IPS-20b (cell line): ENCODE data around the gene RTN3.

ENCODE experiments used
- H3K27ac ChIP-seq: one replicate; pipeline ENCODE4 v1.5.1; 2013; ENCODE audit warnings: low read length
- H3K27me3 ChIP-seq: 2 replicates; pipeline ENCODE4 v1.6.1; 2013; ENCODE audit warnings: mild to moderate bottlenecking, low read length, inconsistent platforms; ENCODE audit not compliant: insufficient read depth
- H3K36me3 ChIP-seq: 2 replicates; pipeline ENCODE4 v1.6.1; 2013; ENCODE audit warnings: low read depth, mild to moderate bottlenecking, inconsistent platforms, low read length, moderate library complexity; ENCODE audit not compliant: insufficient read depth
- H3K4me1 ChIP-seq: 2 replicates; pipeline ENCODE4 v1.6.1; 2013; ENCODE audit warnings: mild to moderate bottlenecking, control low read depth, inconsistent platforms, low read length, moderate library complexity; ENCODE audit not compliant: insufficient read depth
- H3K4me3 ChIP-seq: 2 replicates; pipeline ENCODE4 v1.5.1; 2013; ENCODE audit warnings: mild to moderate bottlenecking, low read length, inconsistent platforms
- H3K9ac ChIP-seq: 2 replicates; pipeline ENCODE4 v1.6.1; 2013; ENCODE audit warnings: low read depth, mild to moderate bottlenecking, inconsistent platforms, low read length, moderate library complexity
- H3K9me3 ChIP-seq: 2 replicates; pipeline ENCODE4 v1.6.1; 2013; ENCODE audit warnings: mild to moderate bottlenecking, low read depth, low read length, inconsistent platforms; ENCODE audit not compliant: insufficient read depth

RTN3 gene

DNA sequence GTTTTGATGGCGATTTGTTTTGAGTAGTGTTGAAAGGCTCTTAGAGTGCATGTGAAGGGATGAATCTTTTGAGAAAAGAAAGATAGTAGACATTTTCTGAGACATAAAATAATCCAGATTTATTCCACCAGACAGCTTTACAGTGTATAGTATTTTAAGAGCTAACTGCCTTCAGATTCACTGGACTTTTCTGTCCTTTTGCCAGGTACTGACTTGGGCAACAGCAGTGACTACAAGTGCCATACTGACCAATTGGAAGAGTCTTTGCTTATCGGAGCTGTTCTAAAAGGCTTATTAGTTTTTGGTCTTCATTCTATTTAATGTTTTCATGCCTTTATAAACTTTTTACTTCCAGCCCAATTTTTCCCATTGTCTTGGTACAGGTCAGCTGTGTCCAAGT is 32.5 kb downstream of the RTN3 start:
- Histone ChIP-seq H3K27me3 (no peaks in the 10 kb centered on the region), H3K4me3 (no peak overlapping the region), H3K4me1 (no peaks in the 10 kb centered on the region; the same call in 1 of the 2 replicates), H3K36me3 (peaks cover 13% of the 10 kb centered on the region; the same call in 1 of the 2 replicates), H3K9me3 (no peaks in the 10 kb centered on the region), H3K27ac (no peak overlapping the region), H3K9ac (no peak overlapping the region)

DNA sequence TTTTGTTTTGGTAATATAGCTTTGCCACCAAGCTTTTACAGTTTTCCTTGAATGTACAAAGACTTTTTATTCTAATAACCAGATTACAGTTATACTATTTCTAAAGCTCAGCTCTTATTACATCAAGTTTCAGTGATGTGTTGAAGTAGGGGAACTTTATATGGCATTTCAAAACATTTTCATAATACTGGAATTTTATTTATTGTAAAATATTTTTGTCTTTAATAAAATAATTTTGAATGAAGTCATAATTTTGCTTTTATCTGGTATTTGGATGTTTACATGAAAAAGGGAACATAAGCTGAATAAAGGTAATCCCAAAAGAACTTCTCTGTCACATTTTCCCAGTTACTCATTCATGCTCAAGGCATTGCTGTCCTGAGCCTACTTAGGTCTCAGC is 34.7 kb downstream of the RTN3 start:
- Histone ChIP-seq H3K4me3 (no peak overlapping the region), H3K9me3 (no peaks in the 10 kb centered on the region), H3K27ac (no peak overlapping the region), H3K27me3 (no peaks in the 10 kb centered on the region), H3K4me1 (no peaks in the 10 kb centered on the region; the same call in 1 of the 2 replicates), H3K36me3 (peaks cover 29% of the 10 kb centered on the region; the same call in 1 of the 2 replicates), H3K9ac (no peak overlapping the region)

DNA sequence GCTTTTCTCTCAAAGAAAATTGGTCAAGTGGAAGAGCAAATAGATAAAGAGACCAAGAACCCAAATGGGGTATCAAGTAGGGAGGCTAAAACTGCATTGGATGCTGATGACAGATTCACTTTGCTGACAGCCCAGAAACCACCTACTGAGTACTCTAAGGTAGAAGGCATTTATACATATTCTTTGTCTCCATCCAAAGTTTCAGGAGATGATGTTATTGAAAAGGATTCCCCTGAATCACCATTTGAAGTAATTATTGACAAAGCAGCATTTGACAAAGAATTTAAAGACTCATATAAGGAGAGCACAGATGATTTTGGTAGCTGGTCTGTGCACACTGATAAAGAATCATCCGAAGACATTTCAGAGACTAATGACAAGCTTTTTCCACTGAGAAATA is 37.7 kb downstream of the RTN3 start:
- no peaks in the 10 kb centered on the region; the same call in 1 of the 2 replicates for H3K4me1 ChIP-seq
- H3K27me3 ChIP-seq = no peaks in the 10 kb centered on the region
- H3K4me3 ChIP-seq = no peak overlapping the region
- no peaks in the 10 kb centered on the region for H3K9me3 ChIP-seq
- H3K36me3 ChIP-seq = peaks cover 29% of the 10 kb centered on the region; the same call in 1 of the 2 replicates
- no peak overlapping the region for H3K9ac ChIP-seq
- no peak overlapping the region for H3K27ac ChIP-seq

DNA sequence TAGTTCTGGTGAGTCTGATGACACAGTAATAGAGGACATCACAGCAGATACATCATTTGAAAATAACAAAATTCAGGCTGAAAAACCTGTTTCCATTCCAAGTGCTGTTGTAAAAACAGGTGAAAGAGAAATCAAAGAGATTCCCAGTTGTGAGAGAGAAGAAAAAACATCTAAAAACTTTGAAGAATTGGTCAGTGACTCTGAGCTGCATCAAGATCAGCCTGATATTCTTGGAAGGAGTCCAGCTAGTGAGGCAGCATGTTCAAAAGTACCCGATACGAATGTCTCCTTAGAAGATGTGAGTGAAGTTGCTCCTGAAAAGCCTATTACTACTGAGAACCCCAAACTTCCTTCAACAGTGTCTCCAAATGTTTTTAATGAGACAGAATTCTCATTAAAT is 38.7 kb downstream of the RTN3 start:
- no peak overlapping the region for H3K4me3 ChIP-seq
- no peaks in the 10 kb centered on the region for H3K9me3 ChIP-seq
- H3K4me1 ChIP-seq = no peaks in the 10 kb centered on the region; the same call in 1 of the 2 replicates
- no peak overlapping the region for H3K27ac ChIP-seq
- peaks cover 28% of the 10 kb centered on the region; the same call in 1 of the 2 replicates for H3K36me3 ChIP-seq
- H3K27me3 ChIP-seq = no peaks in the 10 kb centered on the region
- H3K9ac ChIP-seq = no peak overlapping the region

DNA sequence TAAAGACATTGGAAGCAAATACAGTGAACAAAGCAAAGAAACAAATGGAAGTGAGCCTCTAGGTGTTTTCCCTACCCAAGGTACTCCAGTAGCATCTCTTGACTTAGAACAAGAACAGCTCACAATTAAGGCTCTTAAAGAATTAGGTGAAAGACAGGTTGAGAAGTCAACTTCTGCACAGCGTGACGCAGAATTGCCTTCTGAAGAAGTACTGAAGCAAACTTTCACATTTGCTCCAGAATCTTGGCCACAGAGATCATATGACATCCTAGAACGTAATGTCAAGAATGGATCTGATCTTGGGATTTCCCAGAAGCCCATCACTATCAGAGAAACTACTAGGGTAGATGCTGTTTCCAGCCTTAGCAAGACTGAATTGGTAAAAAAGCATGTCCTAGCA is 39.3 kb downstream of the RTN3 start:
- Histone ChIP-seq H3K4me3 (no peak overlapping the region), H3K27ac (no peak overlapping the region), H3K27me3 (no peaks in the 10 kb centered on the region), H3K4me1 (no peaks in the 10 kb centered on the region; the same call in 1 of the 2 replicates), H3K36me3 (peaks cover 22% of the 10 kb centered on the region; the same call in 1 of the 2 replicates), H3K9me3 (no peaks in the 10 kb centered on the region), H3K9ac (no peak overlapping the region)

DNA sequence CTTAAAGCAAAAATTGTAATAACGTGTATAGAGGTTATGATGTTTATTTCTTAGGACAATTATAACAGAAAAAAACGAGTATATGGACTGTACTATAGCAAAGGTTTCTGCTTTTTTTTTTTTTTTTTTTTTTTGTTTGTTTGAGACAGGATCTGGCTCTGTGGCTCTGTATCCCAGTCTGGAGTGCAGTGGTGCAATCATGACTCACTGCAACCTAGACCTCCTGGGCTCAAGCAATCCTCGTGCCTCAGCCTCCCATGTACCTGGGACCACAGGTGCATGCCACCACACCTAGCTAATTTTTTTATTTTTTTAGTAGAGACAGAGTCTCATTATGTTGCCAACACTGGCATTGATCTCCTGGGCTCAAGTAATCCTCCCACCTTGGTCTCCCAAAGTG is 48.0 kb downstream of the RTN3 start:
- H3K4me3 ChIP-seq = no peak overlapping the region
- no peak overlapping the region for H3K27ac ChIP-seq
- no peaks in the 10 kb centered on the region for H3K27me3 ChIP-seq
- no peaks in the 10 kb centered on the region for H3K9me3 ChIP-seq
- no peak overlapping the region for H3K9ac ChIP-seq
- H3K36me3 ChIP-seq = no peaks in the 10 kb centered on the region
- no peaks in the 10 kb centered on the region; the same call in 1 of the 2 replicates for H3K4me1 ChIP-seq

DNA sequence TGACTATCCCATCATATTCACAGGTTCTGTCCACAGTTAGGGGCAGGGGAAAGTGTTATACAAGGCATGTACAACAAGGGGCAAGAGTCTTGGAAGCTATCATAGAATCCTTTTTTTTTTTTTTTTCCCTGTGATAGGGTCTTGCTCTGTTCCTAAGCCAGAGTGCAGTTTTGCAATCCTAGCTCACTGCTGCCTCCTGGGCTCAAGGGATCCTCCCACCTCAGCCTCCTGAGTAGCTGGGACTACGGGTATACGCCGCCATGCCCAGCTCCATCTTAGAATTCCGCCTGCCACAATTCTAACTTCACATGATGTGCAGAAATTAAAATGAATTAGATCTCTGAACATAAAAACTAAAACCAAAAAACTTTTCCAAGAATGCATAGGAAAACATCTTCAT is 55.6 kb downstream of the RTN3 start:
- H3K36me3 ChIP-seq = no peaks in the 10 kb centered on the region
- H3K4me3 ChIP-seq = no peak overlapping the region
- H3K27me3 ChIP-seq = no peaks in the 10 kb centered on the region
- H3K9me3 ChIP-seq = no peaks in the 10 kb centered on the region
- no peak overlapping the region for H3K9ac ChIP-seq
- no peaks in the 10 kb centered on the region for H3K4me1 ChIP-seq
- no peak overlapping the region for H3K27ac ChIP-seq

DNA sequence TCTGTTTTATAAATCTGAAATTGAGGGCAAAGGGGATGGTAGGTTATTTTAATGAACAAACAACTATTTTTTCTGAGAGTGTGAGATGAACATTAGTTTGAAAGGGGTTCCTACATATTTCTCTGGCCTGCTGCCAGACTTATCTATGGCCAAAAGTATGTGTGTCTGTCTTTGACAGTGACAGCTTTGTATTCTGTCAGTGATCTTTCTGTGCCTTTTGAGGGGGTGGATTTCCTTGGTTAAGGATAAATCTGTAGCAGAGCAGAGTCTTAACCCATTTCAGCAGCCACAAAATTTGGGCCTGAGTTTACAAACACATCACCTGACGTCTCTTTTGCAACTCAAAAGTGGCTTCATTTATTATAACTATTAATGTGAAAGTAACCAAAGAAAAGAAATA is 56.4 kb downstream of the RTN3 start:
- Histone ChIP-seq H3K9me3 (no peaks in the 10 kb centered on the region), H3K4me3 (no peak overlapping the region), H3K4me1 (no peaks in the 10 kb centered on the region), H3K9ac (no peak overlapping the region), H3K36me3 (no peaks in the 10 kb centered on the region), H3K27me3 (no peaks in the 10 kb centered on the region), H3K27ac (no peak overlapping the region)

DNA sequence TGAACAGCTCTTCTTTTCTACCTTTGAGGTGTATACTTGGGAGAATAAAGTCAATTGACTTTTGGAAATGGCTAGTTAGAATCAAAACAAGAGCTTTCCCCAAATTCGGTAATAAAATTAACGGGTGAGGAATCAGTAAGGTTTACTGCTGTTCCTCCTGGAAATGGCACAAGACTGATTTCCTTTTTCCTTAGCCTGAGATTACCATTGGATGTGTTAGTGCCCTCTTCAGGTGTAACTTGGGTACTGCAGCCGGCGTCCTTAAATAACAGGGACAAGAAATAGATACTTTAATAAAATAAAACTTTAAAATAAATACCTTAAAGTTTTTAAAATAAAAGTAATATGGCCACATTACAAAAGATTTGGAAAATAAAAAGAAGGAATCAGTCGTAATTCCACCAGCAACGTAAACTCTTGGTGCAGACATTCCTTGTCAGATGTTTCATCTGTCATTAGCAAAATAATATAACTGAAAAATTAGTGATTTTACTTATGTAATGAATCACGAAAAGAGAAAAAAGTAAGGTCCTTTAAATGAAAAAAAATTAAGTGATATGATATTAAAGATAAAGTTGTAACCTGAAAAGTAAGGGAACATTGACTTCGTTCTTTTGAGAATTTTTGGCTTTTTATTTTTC is 57.5 kb downstream of the RTN3 start:
- Histone ChIP-seq H3K4me3 (no peak overlapping the region), H3K36me3 (no peaks in the 10 kb centered on the region), H3K9me3 (no peaks in the 10 kb centered on the region), H3K4me1 (no peaks in the 10 kb centered on the region), H3K27ac (no peak overlapping the region), H3K9ac (no peak overlapping the region), H3K27me3 (no peaks in the 10 kb centered on the region)

DNA sequence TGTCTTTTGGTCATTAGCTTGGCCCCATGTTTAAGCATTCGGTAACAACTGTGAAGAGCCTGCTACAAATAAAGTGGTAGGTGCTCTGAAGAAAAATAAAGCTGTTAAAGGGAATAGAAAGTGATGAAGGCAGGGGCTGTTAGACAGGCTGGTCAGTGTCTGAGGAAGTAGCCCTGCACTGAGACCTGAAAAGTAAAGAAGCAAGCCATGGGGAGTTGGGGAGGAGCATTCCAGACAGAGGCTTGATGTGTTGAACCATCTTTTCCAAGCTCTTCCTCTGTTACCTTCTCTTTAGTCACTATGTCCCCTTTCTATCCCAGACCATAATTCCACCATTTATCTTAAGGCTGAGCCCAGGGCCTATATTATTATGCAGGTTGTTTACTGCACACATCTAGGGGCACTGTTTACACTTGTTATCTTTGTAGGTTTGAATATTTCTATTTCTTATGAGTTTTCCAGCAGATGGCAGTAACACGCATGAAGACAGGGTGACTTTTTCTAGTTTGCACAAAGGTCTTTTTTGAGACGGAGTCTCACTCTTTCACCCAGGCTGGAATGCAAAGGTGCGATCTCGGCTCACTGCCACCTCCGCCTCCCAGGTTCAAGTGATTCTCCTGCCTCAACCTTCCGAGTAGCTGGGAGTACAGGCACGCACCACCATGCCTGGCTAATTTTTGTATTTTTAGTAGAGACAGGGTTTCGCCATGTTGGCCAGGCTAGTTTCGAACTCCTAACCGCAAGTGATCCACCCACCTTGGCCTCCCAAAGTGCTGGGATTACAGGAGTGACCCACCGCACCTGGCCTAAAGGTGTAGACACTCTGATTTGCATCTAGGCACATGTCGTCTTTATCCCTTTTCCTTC is 64.2 kb downstream of the RTN3 start:
- H3K36me3 ChIP-seq = peaks cover 22% of the 10 kb centered on the region
- no peaks in the 10 kb centered on the region for H3K27me3 ChIP-seq
- H3K4me3 ChIP-seq = no peak overlapping the region
- H3K9ac ChIP-seq = no peak overlapping the region
- H3K27ac ChIP-seq = no peak overlapping the region
- H3K4me1 ChIP-seq = peaks cover 8% of the 10 kb centered on the region
- no peaks in the 10 kb centered on the region for H3K9me3 ChIP-seq

DNA sequence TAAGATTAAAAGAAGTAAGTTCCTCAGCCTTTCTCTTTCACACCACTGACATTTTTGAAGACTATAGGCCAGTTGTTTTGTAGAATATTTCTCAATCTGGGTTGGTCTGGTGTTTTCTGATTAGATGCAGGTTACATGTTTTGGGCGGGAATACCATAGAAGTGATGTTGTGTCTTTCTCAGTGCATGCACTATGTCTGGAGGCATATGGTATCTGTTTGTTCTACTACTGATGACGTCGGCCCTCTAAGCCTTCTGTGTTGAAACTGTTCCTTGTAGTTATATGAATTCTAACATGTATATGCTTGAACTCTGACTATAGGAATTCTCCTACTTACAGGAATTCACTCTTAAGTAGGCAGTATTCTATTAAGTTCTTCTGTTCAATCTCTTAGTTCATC is 65.7 kb downstream of the RTN3 start:
- Histone ChIP-seq H3K36me3 (peaks cover 34% of the 10 kb centered on the region), H3K4me3 (no peak overlapping the region), H3K9me3 (no peaks in the 10 kb centered on the region), H3K27me3 (no peaks in the 10 kb centered on the region), H3K4me1 (peaks cover 8% of the 10 kb centered on the region), H3K27ac (no peak overlapping the region), H3K9ac (no peak overlapping the region)

DNA sequence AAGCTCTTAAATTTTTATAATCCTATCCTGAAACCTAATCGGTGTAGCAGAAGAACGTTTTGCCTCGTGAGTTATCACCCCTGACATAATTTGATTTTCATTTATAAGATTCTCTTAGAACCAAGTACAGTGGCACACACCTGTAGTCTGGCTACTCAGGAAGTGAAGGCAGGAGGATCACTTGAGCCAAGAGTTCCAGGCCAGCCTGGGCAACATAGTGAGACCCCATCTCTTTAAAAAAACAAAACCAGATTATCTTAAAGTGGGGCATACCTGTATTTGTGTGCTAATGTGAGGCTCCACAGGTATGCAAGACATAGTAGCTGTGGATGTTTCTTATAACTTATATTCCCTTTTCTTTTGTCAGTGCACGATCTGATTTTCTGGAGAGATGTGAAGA is 68.3 kb downstream of the RTN3 start:
- no peak overlapping the region for H3K27ac ChIP-seq
- no peaks in the 10 kb centered on the region for H3K9me3 ChIP-seq
- H3K9ac ChIP-seq = no peak overlapping the region
- no peaks in the 10 kb centered on the region for H3K27me3 ChIP-seq
- H3K4me1 ChIP-seq = peaks cover 8% of the 10 kb centered on the region
- H3K4me3 ChIP-seq = no peak overlapping the region
- peaks cover 54% of the 10 kb centered on the region for H3K36me3 ChIP-seq
